B cell (primary cell): ENCODE measurements around the gene FBH1. TPM values are rescaled to one million over a fixed set of nuclear protein-coding genes. Genes with fewer than 3 reads are reported as not detected.

Source experiments
- ATAC-seq: fragments of 200-7000 bp; cut with Tn5 transposase; one replicate; pipeline ENCODE4 v1.10.0; 2021; ENCODE audit warnings: low read depth, mild to moderate bottlenecking, moderate number of reproducible peaks, moderate library complexity
- CTCF ChIA-PET: fragments of 350-600 bp; sonication (Branson Sonifier 250); formaldehyde crosslinking; loops from one replicate; lab custom pipeline; 2021; ENCODE audit warnings: antibody characterized with exemption, inconsistent platforms; lab: Charles Lee
- POLR2A ChIA-PET: fragments of 350-600 bp; sonication (Branson Sonifier 250); formaldehyde crosslinking; loops from one replicate; lab custom pipeline; 2021; ENCODE audit warnings: antibody characterized with exemption; lab: Charles Lee
- DNase-seq: peaks from one replicate; pipeline ENCODE4 v3.0.0; 2013
- H2AFZ ChIP-seq: 2 replicates; pipeline ENCODE4 v1.6.1; 2012; ENCODE audit warnings: mild to moderate bottlenecking, low read depth, low read length; ENCODE audit not compliant: insufficient read depth, poor library complexity, severe bottlenecking
- H3K27ac ChIP-seq, 2 donors: 1 replicate in 1 of 2; 2 replicates in 1 of 2; pipeline ENCODE4 v1.5.1; 2012 to 2013; ENCODE audit warnings: low read length in 2 of 2, mild to moderate bottlenecking in 2 of 2, moderate library complexity in 1 of 2
- H3K27me3 ChIP-seq, 4 experiments: fragments of 200-600 bp in 1 of 4; sonication (generic) in 1 of 4; replicated peaks in 1 of 4; 1 replicate in 2 of 4; 2 replicates in 2 of 4; pipeline versions ENCODE4 v1.6.1 to v1.7.0; 2013 to 2016; ENCODE audit warnings: low read length in 3 of 4, mild to moderate bottlenecking in 2 of 4, mixed read lengths in 1 of 4, moderate library complexity in 1 of 4; ENCODE audit not compliant: insufficient read depth in 4 of 4, control insufficient read depth in 3 of 4; ENCODE audit errors: control extremely low read depth in 1 of 4
- H3K36me3 ChIP-seq, 2 experiments: replicated peaks in 1 of 2; 1 replicate in 1 of 2; 2 replicates in 1 of 2; pipeline versions ENCODE4 v1.6.1 to v1.7.1; 2013; ENCODE audit warnings: low read length in 1 of 2; ENCODE audit not compliant: insufficient read depth in 2 of 2, control insufficient read depth in 1 of 2; ENCODE audit errors: control extremely low read depth in 1 of 2, extremely low read depth in 1 of 2
- H3K4me1 ChIP-seq, 2 donors: fragments of 200-600 bp in 1 of 2; sonication (generic) in 1 of 2; 1 replicate in 1 of 2; 2 replicates in 1 of 2; pipeline versions ENCODE4 v1.5.1 to v1.6.1; 2013 to 2017; ENCODE audit warnings: low read length in 2 of 2; ENCODE audit not compliant: control insufficient read depth in 2 of 2, insufficient read depth in 2 of 2
- H3K4me2 ChIP-seq: replicated peaks from 2 replicates; pipeline ENCODE3; 2012; ENCODE audit warnings: mild to moderate bottlenecking, low read depth, low read length; ENCODE audit not compliant: poor library complexity, severe bottlenecking
- H3K4me3 ChIP-seq, 5 experiments: fragments of 200-600 bp in 1 of 5; sonication (generic) in 1 of 5; 1 replicate in 3 of 5; 2 replicates in 2 of 5; pipeline versions ENCODE4 v1.5.1 to v1.7.0; 2011 to 2016; ENCODE audit warnings: low read length in 4 of 5, mild to moderate bottlenecking in 4 of 5, low read depth in 2 of 5, control low read depth in 1 of 5, moderate library complexity in 1 of 5; ENCODE audit not compliant: insufficient read depth in 1 of 5; ENCODE audit errors: control extremely low read depth in 1 of 5, extremely low read depth in 1 of 5
- H3K79me2 ChIP-seq: fragments of 200-600 bp; sonication (generic); one replicate; pipeline ENCODE4 v1.6.0; 2016; ENCODE audit warnings: low read length; ENCODE audit not compliant: control insufficient read depth, insufficient read depth
- H3K9ac ChIP-seq: fragments of 200-600 bp; sonication (generic); 2 replicates; pipeline ENCODE4 v1.6.1; 2017; ENCODE audit warnings: mild to moderate bottlenecking, low read length, moderate library complexity
- H3K9me3 ChIP-seq, 3 donors: one replicate each; pipeline versions ENCODE4 v1.6.1 to v1.7.1; 2013; ENCODE audit warnings: low read length in 2 of 3; ENCODE audit not compliant: control insufficient read depth in 2 of 3, insufficient read depth in 1 of 3; ENCODE audit errors: control extremely low read depth in 1 of 3
- H4K20me1 ChIP-seq: 2 replicates; pipeline ENCODE4 v1.6.0; 2012; ENCODE audit warnings: mild to moderate bottlenecking, low read length; ENCODE audit not compliant: insufficient read depth, control insufficient read depth, poor library complexity, severe bottlenecking
- H3K27ac Mint-ChIP-seq: one replicate; pipeline ENCODE4 v1.8.0; 2021; ENCODE audit warnings: mixed read lengths
- H3K27me3 Mint-ChIP-seq: one replicate; pipeline ENCODE4 v1.8.0; 2021; ENCODE audit warnings: mixed read lengths
- H3K4me1 Mint-ChIP-seq: one replicate; pipeline ENCODE4 v1.8.0; 2021; ENCODE audit warnings: mixed read lengths
- H3K4me3 Mint-ChIP-seq: one replicate; pipeline ENCODE4 v1.8.0; 2021; ENCODE audit warnings: mixed read lengths
- H3K9me3 Mint-ChIP-seq: one replicate; pipeline ENCODE4 v1.8.0; 2022; ENCODE audit warnings: mixed read lengths; ENCODE audit not compliant: insufficient read depth
- EZH2 ChIP-seq: IDR thresholded peaks from 2 replicates; pipeline ENCODE4 v1.6.1; 2012; ENCODE audit warnings: borderline replicate concordance, low read depth, mild to moderate bottlenecking, moderate library complexity, low read length; ENCODE audit not compliant: insufficient read depth, poor library complexity, severe bottlenecking
- WGBS: methylation state at CpG from one replicate; pipeline ENCODE4 v1.1.5; 2013; ENCODE audit warnings: missing lambda C conversion rate; ENCODE audit not compliant: insufficient coverage; 5-methylcytosine and 5-hydroxymethylcytosine counted together
- intact Hi-C: fragments of 100-400 bp; cut with micrococcal nuclease; formaldehyde crosslinking; loops from one replicate; pipeline ENCODE4 v1.10.0; 2022
- polyA plus RNA-seq: library from polyadenylated mRNA; depleted of rRNA; stranded (reverse); fragments of >200 nt; gene quantifications from 2 replicates; pipeline ENCODE4 v1.2.3, GENCODE V29; 2012
- total RNA-seq, 2 donors: library from RNA; stranded (reverse); fragments of 120-200 nt in 1 of 2; gene quantifications; 1 replicate in 1 of 2; 2 replicates in 1 of 2; pipeline versions ENCODE4 v1.2.3 to v1.2.4, GENCODE V29; 2013 to 2022
- TF ChIP-seq, protein P1 (sequence below): fragments of 200-600 bp; IDR thresholded peaks from one replicate; pipeline ENCODE4 v1.8.0; 2022; ENCODE audit warnings: antibody characterized with exemption, mild to moderate bottlenecking

The FBH1 gene
- total and polyA plus RNA-seq, 2 donors (not counting 1 experiment from before 2014, with no cell fraction given): 86.4 to 129 TPM

DNA sequence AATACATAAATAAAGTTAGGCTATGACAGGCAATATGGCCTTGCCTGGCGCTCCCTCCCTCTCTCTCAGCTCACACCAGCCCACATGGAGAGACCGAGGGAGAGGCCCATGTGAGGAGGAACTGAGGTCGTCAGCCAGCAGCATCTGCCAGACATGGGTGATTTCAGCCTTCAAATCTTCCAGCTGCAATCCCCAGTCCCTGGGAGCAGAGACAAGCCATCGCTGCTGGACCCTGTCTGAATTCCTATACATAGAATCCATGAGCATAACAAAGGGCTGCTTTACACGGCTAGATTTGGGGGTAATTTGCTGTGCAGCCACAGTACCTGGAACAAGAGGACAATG is 35.9 kb upstream of the FBH1 start:
- Histone ChIP-seq H3K4me1 (peaks cover 19 to 52% of the 10 kb centered on the region in 2 donors), H3K9ac (no peak overlapping the region), H3K4me2 (no peak overlapping the region), H3K9me3 (peaks cover 0 to 7% (median 0%) of the 10 kb centered on the region in 3 donors), H4K20me1 (no peaks in the 10 kb centered on the region), H2AFZ (no peak overlapping the region), H3K79me2 (peaks cover 4% of the 10 kb centered on the region), H3K27ac (no peak overlapping the region), H3K36me3 (no peaks in the 10 kb centered on the region), H3K27me3 (no peaks in the 10 kb centered on the region), H3K4me3 (no peak overlapping the region)
- ChIA-PET POLR2A (interaction anchor here (0.6 to 2.0 kb wide), 4 partner anchors 9 to 1466 kb away, joined by 3 to 4 read pairs (median 3); no protein-coding TSS in a partner anchor), CTCF (interaction anchor here (3.6 kb wide), 1 partner anchor 15 kb away, joined by 16 read pairs; no protein-coding TSS in a partner anchor)
- no peak overlapping the region for H3K4me3 Mint-ChIP-seq
- no peak overlapping the region for H3K27ac Mint-ChIP-seq
- intact Hi-C loops: no loop called here
- ATAC-seq (no peak), DNase-seq (no peak)
- no peaks in the 10 kb centered on the region for H3K27me3 Mint-ChIP-seq
- no peaks in the 10 kb centered on the region for H3K9me3 Mint-ChIP-seq
- WGBS: 85% methylated on average over 5 of the region's 5 CpGs
- TF ChIP-seq, protein P1, sequence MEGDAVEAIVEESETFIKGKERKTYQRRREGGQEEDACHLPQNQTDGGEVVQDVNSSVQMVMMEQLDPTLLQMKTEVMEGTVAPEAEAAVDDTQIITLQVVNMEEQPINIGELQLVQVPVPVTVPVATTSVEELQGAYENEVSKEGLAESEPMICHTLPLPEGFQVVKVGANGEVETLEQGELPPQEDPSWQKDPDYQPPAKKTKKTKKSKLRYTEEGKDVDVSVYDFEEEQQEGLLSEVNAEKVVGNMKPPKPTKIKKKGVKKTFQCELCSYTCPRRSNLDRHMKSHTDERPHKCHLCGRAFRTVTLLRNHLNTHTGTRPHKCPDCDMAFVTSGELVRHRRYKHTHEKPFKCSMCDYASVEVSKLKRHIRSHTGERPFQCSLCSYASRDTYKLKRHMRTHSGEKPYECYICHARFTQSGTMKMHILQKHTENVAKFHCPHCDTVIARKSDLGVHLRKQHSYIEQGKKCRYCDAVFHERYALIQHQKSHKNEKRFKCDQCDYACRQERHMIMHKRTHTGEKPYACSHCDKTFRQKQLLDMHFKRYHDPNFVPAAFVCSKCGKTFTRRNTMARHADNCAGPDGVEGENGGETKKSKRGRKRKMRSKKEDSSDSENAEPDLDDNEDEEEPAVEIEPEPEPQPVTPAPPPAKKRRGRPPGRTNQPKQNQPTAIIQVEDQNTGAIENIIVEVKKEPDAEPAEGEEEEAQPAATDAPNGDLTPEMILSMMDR: no peak
- no peak for TF ChIP-seq EZH2
- peaks cover 37% of the 10 kb centered on the region for H3K4me1 Mint-ChIP-seq

DNA sequence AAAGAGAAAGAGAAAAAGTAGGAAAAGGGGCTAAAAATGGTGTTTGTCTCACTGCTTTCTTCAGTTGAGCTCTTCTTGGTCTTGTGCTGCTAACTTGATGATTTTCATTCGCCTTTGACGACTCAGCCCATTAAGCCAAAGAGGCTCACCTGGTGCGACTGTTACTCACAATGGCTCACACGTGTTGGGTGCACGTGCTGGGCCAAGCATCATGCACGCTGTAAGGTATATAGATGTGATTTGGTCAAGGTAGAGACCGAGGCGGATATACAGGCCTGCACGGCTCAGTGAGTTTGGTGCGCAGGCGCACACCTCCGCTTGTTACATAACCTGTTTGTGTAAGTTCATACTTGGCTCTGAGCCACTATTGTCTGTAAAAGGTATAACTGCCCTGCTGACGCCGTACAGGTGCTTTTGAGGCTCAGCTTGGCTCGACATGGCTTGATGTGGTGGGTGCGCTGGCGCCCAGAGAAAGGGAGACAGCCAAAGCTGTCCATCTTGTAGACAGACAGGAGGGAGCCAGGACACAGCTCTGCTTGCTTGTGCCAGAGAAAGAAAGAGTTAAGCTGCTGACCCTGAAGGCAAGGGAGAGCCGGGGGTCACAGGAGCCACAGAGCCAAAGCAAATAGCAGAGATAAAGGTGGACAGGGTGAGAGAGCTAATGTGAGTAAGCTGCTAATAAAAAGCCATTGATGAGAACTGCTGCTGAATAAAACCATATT is 33.9 kb upstream of the FBH1 start:
- no peak overlapping the region for H3K9ac ChIP-seq
- ChIA-PET CTCF (interaction anchor here (1.5 kb wide), 1 partner anchor 13 kb away, joined by 4 read pairs; no protein-coding TSS in a partner anchor), POLR2A (interaction anchor here (0.9 kb wide), 1 partner anchor 94 kb away, joined by 3 read pairs; no protein-coding TSS in a partner anchor)
- Mint-ChIP-seq H3K27ac (peak overlapping the region; percentile 2), H3K4me1 (peaks cover 34% of the 10 kb centered on the region), H3K27me3 (no peaks in the 10 kb centered on the region), H3K9me3 (no peaks in the 10 kb centered on the region), H3K4me3 (no peak overlapping the region)
- DNase-seq: no peak
- H3K27ac ChIP-seq: no peak overlapping the region
- no peak for ATAC-seq
- no peak overlapping the region for H3K4me2 ChIP-seq
- no peaks in the 10 kb centered on the region for H3K27me3 ChIP-seq
- peaks cover 4% of the 10 kb centered on the region for H3K79me2 ChIP-seq
- intact Hi-C loops: no loop called here
- H2AFZ ChIP-seq: no peak overlapping the region
- H3K4me3 ChIP-seq: no peak overlapping the region
- H3K36me3 ChIP-seq: no peaks in the 10 kb centered on the region
- WGBS: 74% methylated on average over 16 of the region's 18 CpGs
- peaks cover 19 to 35% of the 10 kb centered on the region in 2 donors for H3K4me1 ChIP-seq
- H3K9me3 ChIP-seq: peaks cover 0 to 7% (median 0%) of the 10 kb centered on the region in 3 donors
- H4K20me1 ChIP-seq: no peaks in the 10 kb centered on the region
- no peak for TF ChIP-seq EZH2
- TF ChIP-seq, protein P1: no peak
